GM12892 (cell line): Measurements from ENCODE around the gene ADGRA1.

ENCODE experiments used
- POLR2A ChIP-seq: IDR thresholded peaks from 2 replicates; pipeline ENCODE4 v1.6.1; 2011; ENCODE audit warnings: low read depth, low read length, control low read depth
- POLR2AphosphoS5 ChIP-seq: IDR thresholded peaks from 2 replicates; pipeline ENCODE4 v1.6.1; 2011; ENCODE audit warnings: low read depth, low read length, control low read depth
- TAF1 ChIP-seq: IDR thresholded peaks from 2 replicates; pipeline ENCODE4 v1.6.1; 2011; ENCODE audit warnings: low read depth, mild to moderate bottlenecking, control low read depth, low read length, borderline replicate concordance

DNA sequence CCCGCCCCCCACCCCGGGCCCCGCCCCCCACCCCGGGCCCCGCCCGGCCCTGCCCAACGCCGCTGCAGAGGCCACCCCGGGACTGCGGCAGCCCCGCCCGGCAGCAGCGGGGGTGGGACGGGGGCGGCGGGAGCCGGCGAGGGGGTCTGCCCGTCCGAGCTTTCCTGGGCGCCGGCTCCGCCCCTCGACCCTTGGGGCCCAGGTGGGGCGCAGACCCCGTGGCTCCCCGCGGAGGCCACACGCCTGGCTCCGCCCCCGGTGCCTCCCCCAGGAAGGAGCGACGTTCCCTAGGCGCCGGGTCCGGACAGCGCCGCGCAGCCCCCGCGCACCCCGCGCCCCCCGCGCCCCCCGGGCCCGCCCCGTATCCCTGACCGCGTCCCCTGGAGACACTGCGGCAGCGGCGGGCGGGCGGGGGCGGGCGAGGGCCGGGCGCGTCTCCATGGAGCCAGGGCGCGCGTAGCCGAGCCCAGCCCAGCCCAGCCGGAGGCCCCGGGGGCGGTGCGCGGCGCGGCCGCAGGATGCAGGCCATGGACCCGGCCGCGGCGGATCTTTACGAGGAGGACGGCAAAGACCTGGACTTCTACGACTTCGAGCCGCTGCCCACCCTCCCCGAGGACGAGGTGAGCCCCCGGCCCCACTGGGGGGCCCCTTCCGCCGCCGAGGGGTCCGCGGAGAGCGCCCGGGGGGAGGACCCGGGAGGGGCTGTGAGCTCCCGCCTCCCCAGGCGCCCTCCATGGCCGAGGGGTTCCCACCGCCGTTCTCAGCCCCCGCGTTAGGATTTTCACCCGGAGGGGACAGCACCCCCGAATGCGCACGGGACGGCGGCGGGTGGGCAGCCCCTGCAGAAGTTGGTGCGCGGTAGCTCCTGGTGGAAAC is 72.5 kb downstream of the ADGRA1 start, which contains the start of gene KNDC1:
- TF ChIP-seq POLR2AphosphoS5 (no peak), POLR2A (no peak), TAF1 (no peak)
